GM21526 (cell line): Measurements from ENCODE around the gene TEP1.
A peak's percentile ranks its signal among the peaks of the same experiment; 100 is the strongest.

ENCODE experiments used
- ATAC-seq: cut with Tn5 transposase; IDR thresholded peaks from one replicate; pipeline ENCODE4 v1.9.1; 2021; ENCODE audit warnings: moderate library complexity; ENCODE audit not compliant: unreplicated experiment, low FRiP score

Gene TEP1

DNA sequence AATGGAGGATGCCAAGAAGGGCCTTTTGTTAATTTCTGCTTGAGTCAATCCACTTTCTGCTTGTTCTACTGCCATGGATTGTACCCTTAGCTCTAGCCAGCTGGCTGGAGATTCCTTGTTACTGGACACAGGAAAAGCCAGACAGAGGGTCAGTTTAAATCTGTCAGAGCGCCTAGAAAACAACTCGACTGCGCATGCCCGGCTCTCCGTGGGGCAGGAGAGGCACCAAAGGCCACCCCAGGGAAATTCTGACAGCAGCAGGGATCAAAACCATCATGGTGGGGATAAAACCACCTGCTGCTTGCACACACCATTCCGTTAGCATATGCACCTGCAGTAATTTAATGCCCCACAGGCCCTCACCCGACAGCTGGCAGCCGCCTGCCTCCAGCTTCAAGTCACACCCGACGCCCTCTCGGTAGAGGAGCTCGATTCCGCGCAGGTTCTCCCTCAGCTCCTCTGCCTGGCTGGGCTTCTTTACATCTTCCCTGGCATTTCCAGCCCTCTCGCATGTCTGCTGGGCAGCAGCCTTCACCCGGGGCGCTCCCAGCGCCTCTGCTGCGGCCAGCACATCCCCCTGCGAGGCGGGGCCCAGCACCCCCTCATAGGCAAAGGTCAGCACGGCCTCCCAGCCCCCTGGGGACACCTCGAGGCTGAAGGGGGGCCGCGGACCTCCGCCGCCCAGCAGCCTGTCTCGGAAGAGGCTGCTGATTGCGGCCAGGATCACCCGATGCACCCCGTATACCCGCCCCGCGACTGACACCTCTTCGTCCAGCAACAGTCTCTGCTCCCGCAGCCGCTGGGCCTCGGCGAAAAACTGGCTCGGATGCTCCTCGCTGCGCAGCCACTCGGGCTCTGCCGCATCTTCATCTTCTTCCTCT lies 21.6 kb upstream of the TEP1 start:
- ATAC-seq = no peak

DNA sequence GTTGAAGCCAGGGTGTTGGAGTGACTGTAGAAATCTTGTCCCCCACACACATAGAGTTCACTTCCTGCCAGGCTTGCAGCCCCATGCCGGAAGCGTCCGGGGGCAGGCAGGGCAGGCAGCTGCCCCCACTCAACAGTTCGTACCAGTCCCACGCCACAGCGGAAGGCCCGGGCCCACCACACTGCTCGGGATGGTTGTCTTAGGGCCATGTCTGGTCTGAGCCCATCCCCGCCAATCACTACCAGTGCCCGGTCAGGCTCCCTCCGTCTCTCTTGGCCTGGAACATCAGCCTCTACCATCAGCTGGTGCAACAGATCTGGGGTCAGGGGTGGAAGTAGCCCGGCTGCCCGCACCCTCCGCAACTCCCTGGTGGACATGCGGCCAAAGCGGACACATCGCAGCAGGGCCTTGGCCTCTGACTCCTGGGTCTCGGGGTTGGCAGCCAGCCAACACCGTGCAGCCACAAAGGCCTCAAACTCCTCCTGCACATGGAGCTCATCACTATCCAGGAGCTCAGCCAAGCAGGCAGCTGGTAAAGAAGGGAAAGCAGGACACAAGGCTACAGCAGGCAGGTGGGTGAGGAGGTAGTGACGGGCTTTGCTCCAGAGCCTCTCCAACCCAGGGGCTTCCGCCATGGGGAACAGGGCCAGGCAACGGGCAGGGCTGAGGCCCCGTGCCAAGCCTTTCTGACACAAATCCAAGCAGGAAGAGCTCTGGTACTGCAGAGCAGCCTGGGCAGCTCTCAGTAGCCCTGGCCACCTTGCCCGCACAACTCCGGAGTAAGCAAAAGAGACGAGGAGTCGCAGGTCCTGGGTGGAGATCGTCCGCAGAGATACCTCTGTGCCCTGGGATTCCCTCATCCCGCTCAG lies 16.7 kb upstream of the TEP1 start:
- ATAC-seq = no peak

DNA sequence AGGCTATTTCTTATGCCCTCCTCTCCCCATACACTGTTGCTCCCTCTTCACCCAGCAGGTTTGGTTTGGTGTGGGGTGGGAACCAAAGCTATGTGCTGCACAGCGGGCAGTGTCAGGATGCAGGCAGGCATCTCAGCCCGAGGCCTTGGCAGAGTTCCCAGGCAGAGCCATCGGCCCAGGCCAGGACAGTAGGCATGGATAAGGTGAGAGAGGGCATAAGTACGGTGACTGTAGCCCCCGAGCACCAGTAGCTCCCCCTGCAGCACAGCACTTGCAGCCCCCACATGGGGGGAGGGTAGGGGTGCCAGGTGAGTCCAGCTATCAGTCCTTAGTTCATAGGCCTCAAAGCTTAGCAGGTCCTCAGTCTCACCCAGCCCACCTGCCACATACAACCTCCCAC lies 15.5 kb upstream of the TEP1 start:
- ATAC-seq = no peak

DNA sequence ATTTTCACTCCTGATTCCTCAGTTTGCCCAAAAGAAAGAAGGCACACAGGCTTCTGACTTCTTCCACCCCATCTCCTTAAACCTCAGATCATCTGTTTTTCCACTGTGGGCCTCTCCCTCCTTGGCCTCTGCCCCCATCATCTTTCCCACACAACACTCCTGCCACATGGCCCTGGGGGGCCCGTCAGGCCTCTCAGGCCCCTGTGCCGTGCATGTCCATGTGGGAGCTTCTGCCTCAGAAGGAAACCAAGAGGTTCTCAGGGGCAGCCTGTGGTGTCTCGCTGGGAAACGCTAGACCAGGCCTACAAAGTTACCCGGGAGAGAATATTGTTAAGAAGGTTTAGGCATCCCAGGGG lies 14.7 kb upstream of the TEP1 start:
- no peak for ATAC-seq

DNA sequence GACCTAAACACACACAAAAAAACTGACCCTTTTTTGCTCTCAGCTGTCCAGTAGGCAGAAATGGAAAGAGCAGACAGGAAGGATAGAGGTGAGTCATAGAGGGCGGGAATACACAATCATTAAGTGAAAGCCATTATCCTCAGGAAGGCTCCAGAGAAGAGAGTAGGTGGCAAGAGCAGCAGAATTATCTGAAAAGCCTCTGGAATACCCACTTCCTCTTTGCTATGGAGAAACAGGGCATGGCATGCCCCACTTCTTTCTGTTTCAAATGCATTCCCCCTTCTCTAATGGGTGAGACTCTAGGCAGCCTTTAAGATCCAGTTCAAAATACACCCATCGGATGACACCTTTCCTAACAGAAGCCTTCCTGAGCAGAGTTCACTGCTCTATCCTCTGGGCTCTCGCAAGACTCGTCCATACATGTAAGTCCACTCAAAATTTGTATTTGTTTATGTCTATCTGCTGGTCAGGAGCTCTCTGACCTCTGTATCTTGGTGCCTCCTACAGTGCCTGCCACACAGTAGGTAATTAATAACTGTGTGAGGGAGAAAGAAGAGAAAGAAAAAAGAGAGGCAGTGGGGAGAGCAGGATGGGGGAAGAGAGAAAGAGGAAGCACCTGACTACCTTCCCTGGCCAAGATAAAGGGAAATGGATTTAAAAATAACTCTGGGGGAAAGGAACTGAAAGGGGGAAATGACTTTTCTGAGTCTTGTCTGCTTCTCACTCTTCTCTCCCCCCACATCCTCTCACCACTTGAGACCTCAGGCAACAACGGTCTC lies 14.1 kb upstream of the TEP1 start:
- no peak for ATAC-seq

DNA sequence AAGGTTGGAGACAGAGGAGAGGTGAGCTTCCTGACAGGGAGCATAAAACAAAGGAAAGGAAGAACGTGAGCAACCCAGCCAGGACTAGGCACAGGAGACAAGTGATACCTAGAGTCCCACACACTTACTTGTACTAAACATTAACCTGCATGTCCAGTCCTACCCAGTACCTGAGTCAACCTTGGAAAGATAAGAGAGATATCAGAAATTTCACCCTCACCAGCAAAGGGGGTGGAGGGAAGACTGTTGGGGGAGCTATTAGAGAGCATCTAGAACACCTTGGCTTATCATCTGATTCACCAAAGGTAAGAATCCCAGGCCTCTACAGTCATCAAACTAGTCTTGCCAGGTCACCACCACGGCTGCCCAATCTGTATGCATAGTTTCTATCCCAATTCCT lies 11.6 kb upstream of the TEP1 start:
- ATAC-seq = no peak

DNA sequence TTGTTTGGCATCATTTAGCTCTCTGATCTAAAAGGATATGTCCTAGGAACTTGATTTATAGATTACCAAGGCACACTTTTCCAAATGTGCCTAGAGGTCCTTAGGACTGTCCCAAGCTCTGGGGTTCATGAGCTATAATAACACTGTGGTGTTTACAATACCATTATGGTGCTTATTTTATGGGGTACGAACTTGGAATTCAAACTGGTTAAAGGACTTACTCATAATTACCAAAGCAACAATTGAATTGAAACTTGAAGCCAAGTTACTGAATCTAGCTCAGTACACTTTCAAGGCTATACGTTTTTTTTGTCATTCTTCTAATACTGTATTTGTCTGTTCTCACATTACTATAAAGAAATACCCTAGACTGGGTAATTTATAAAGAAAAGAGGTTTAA lies 9.6 kb upstream of the TEP1 start:
- no peak for ATAC-seq

DNA sequence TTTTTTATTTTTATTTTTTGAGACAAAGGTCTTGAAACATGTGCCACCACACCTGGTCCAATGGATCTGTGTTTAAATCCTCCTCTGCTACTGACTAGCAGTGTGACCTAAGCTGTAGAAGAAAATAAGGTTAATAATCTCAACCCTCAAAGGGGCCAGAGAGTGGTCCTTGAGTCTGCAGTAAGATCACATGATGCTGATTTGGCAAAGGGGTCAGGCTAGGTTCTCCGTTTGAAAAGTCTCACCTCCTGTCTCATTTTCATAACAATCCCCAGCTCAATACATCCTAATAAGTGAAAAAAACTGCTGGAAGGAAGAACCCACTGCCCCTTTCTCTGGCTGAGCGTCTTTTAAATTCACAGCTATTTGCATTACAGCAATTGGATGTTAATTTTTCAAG lies 8.0 kb upstream of the TEP1 start:
- ATAC-seq = no peak

DNA sequence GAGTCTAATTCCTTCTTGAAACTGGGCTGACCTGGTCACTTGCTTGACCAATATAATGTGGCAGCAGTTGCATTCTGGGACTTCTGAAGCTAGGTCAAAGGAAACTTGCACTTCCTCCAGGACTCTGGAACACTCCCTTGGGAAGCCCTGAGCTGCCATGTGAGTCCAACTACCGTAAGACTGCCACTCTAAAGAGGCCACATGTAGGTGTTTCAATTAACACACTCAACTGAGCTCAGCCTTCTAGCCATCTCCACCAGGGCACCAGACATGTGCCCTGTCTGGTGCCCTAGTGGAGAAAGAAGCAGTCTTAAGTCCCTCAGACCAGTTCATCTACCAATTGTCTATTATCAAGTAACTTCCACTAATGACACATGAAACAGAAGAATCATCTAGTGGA lies 6.1 kb upstream of the TEP1 start:
- no peak for ATAC-seq

DNA sequence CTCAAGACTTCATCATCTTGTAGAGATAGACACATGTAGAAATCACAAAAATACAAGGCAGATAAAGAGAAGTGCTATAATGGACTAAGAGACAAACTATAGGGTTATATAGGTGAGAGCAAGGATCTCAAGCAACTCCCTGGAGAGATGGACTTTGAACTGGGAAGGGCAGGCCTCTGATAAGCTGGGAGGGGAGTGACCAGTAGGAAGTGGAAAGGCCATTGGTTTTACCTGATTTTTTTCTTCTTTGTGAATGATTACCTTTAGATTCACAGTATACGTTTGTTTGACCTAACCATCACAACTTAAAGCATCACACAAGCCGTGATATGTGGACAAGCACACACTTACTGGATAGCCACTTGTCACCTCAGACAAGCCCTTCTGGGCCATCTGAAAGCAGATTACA lies 5.2 kb upstream of the TEP1 start:
- ATAC-seq = no peak

DNA sequence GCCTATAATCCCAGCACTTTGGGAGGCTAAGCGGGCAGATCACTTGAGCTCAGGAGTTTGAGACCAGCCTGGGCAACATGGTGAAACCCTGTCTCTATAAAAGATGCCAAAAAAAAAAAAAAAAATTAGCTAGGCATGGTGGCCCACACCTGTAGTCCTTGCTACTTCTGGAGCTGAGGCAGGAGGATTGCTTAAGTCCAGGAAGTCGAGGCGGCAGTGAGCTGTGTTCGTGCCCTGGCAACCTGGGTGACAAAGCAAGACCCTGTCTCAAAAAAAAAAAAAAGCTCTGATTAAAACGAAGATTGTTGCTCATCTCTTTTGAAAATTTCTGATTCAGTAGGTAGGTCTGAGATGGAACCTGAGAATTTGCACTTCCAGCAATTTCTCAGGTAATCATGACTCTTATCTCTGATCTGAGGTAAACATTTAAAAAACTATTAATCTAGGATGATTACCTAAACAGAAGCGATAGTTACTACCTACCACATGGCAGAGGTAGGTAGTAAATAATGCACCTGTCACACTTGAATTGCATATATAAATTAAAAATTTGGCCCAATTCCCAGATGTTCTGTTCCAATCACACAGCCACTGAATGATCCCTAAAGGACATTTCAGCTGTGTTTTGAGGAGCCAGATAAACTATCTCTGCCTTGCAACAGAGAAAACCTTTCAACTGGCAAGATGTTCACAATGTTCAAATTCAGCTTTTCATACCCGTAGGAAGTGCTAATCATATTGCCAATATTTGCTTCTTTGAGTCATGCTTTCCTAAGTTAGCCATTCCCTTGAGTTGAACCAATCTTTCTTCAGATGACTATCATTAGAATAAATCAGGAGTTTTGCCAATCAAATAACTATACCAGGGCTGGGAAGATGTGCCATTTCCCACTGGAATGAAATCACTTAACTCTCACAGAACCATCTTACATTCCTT lies 4.2 kb upstream of the TEP1 start:
- no peak for ATAC-seq

DNA sequence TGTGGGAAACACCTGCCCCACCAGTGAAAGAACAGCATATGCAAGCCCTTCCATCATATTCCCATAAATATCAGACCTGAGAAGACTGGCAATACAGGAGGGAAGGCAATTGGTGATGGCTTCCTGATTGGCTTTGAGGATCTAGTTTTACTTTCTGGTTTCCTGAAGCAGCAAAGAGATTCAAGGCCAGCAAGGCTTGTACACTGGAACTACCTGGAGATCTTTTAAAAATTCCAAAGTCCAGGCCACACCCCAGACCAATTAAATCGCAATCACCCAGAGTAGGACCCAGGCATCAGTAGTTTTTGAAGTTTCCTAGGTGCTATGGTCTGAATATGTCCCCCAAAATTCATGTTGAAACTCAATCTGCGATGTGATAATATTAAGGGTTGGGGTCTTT lies 2.9 kb upstream of the TEP1 start:
- ATAC-seq = no peak

DNA sequence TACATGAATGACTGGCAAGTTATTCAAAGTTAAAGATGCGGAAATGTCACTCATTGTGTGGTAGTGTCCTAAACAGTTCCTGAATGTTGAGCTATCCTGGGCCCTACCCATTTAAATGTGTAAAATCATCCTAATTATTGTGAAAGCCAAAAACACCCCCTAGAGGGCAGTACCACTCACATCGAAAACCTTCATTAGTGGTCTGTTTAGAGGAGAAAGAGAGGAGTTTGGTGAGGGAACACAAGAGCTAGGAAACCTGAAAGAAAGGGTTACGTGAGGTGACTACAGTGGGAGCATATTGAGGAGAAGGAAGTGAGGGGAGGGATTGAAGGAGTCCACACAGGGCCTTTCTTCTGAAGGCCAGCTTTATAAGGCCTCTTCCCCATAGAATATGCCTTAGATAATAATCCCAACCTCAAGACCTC lies 2.5 kb upstream of the TEP1 start:
- no peak for ATAC-seq

DNA sequence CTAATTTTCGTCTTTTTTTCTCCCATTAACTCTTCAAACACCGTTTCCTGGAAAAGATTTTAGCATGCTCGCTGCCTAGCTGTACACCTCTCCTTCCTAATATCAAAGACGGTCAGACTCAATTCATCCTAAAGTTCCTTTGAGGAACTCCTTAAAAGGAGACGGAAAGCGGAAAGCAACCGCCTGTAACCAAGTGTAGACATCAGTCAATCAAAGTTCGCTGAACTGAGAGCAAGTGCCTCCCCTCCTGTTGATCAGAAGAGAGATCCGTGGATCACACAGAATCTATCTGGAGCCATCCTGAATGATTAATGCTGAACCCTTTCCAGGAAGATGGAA lies 412 bp upstream of the TEP1 start:
- peak; percentile 49 for ATAC-seq

DNA sequence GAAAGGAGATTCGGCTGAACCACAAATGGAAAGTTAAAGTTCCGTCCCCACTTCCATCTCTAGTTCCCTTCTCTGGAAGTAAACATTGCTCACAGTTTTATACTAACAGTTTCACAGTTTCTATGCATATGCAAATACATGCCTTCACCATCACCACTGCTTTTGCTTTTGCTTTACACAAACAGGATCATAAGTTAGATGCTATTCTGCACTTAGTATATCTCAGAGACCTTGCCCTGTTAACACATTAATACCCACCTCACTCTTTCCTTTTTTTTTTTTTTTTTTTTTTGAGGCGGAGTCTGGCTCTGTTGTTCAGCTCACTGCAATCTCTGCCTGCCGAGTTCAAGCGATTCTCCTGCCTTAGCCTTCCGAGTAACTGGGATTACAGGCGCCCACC lies 890 bp downstream of the TEP1 start:
- peak; percentile 46 for ATAC-seq

DNA sequence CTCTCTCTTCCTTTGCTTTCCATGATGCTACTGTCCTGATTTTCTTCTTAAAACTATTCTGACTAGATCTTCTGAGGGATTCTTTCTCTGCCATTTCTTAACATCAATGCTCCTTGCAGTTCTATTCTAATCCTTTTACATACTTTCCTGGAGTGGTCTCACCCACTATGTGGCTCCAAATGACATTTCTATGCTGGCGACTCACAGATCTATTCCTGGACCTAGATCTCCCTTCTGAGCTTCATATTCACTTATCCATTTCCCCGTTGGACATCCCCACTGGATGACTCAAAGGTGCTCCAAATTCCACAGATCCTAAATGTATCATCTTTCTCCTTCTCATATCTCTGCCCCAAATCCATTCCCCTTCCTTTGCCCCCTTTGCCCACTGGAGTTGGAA lies 4.1 kb downstream of the TEP1 start:
- no peak for ATAC-seq

DNA sequence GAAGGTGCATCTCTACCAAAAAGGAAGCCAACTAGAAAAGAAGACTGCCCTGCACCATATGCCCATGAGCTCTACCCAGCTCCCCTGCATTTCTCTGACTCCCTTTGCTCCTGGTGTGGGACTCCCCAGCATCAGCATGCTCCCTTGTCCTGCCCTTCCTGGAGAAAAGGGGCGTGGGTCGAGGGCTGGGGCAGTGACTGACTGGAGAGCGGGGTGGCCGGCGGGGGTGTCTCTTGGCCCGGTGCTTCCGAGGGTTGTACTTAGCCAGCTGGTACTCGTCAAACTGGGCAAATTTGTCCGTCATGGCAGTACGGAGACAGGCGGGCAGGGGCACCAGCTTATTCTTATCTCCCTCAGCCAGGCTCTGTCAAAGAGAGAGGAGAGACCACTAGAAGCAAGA lies 9.8 kb downstream of the TEP1 start:
- ATAC-seq = no peak

DNA sequence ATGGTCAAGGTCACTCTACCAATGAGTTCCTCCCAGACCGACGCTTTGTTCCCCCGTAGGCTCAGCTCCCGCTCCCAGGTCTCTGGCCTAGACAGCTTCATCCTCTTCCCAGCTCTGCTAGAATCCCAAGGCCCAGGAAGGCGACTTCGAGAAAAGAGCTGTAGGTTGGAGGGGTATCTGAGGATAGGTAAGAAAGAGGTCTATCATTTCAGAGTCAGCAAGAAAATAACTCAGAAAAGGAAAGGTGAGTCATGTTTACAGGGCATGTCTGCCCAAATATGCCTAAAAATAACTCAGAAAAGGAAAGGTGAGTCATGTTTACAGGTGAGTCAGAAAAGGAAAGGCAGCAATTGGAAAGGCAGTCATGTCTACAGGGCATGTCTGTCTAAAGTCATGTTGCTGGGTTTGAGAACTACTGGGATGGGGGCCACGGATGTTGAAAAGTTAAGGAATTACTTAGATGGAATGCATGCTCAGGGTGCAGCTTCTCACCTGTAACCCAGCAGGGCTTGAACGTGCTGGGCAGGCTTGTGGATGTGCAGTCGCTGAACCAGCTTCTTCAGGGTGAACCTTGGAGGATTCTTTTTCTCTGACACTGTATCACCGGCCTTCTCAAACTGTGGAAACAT lies 12.2 kb downstream of the TEP1 start:
- no peak for ATAC-seq

DNA sequence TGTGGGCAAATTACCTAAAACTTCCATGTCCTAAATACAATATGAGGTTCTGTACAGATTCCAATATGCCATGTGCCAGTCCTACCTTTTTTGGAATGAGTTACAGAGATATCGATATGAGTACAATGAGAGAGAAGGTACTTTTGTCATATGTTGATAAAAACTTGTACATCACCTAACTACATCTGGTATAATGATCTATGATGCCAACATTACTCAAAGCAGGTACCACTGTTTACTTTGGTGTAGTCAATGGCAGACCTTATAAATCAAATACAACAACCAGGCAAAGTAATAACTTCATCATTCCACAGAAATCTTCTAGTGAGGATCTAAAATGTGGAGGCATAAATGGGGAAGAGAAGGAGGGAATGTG lies 12.7 kb downstream of the TEP1 start:
- ATAC-seq = no peak

DNA sequence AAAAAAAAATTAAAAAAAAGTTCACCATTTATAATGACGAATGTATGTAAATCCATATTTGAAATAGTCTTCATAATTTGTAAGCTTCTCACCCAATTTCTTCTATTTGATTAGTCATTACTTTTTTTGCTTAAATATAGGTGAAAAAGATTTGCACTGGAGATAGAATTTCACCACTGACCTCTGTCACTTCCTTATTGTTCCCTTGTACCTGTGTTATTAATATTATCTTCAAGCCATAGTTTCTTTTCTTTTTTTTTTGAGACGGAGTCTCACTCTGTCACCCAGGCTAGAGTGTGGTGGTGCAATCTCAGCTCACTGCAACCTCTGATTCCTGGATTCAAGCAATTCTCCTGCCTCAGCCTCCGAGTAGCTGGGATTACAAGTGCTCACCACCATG lies 15.8 kb downstream of the TEP1 start:
- ATAC-seq = no peak
